Measurements from ENCODE around the gene MAML3.

The MAML3 gene

GRCh38 chr4:140174543-140174942, 20.6 kb upstream of the MAML3 start:
- no peak for TF ChIP-seq EZH2phosphoT487 (IDR thresholded peaks at IDR 0.05; ENCODE audit: low read depth)
- H3K36me3 ChIP-seq (replicated peaks; ENCODE audit: low read depth, low read length) = no peaks in the 10 kb centered on the region
- no peak overlapping the region for H3K27ac ChIP-seq (ENCODE audit: low read length)
- peak overlapping the region; percentile 29 for H3K4me2 ChIP-seq (ENCODE audit: low read length)
- H2AFZ ChIP-seq (ENCODE audit: low read depth, low read length) = no peak overlapping the region
- H3K9ac ChIP-seq (ENCODE audit: low read length) = no peak overlapping the region
- peaks cover 7% of the 10 kb centered on the region for H3K4me1 ChIP-seq (ENCODE audit: low read length)
- no peaks in the 10 kb centered on the region for H3K79me2 ChIP-seq (ENCODE audit: low read length)
- no peak overlapping the region for H3K4me3 ChIP-seq (ENCODE audit: low read length)
- peaks cover 54% of the 10 kb centered on the region for H3K27me3 ChIP-seq (ENCODE audit: low read depth, low read length)
- no peaks in the 10 kb centered on the region for H3K9me3 ChIP-seq (ENCODE audit: insufficient read depth, low read length)
- no peaks in the 10 kb centered on the region for H4K20me1 ChIP-seq (ENCODE audit: insufficient read depth, low read length)

- no peaks in the 10 kb centered on the region for H4K20me1 ChIP-seq (ENCODE audit: insufficient read depth, low read length)
Observed at GRCh38 chr4:140172960-140173359, 19.0 kb upstream of the MAML3 start.

GRCh38 chr4:140170299-140170698, 16.3 kb upstream of the MAML3 start:
- Histone ChIP-seq H3K27ac (ENCODE audit: low read length) (no peak overlapping the region), H3K4me2 (ENCODE audit: low read length) (no peak overlapping the region), H3K4me1 (ENCODE audit: low read length) (peaks cover 7% of the 10 kb centered on the region), H3K36me3 (replicated peaks; ENCODE audit: low read depth, low read length) (no peaks in the 10 kb centered on the region), H4K20me1 (ENCODE audit: insufficient read depth, low read length) (no peaks in the 10 kb centered on the region), H3K79me2 (ENCODE audit: low read length) (no peaks in the 10 kb centered on the region), H3K9ac (ENCODE audit: low read length) (no peak overlapping the region), H3K4me3 (ENCODE audit: low read length) (no peak overlapping the region), H3K27me3 (ENCODE audit: low read depth, low read length) (peaks cover 53% of the 10 kb centered on the region), H3K9me3 (ENCODE audit: insufficient read depth, low read length) (no peaks in the 10 kb centered on the region), H2AFZ (ENCODE audit: low read depth, low read length) (no peak overlapping the region)
- TF ChIP-seq CTCF (IDR thresholded peaks at IDR 0.05; ENCODE audit: low read depth, low read length) = no peak
- TF ChIP-seq EZH2phosphoT487 (IDR thresholded peaks at IDR 0.05; ENCODE audit: low read depth) = no peak

More at GRCh38 chr4:140172960-140173359, 19.0 kb upstream of the MAML3 start:
- Histone ChIP-seq H2AFZ (ENCODE audit: low read depth, low read length) (no peak overlapping the region), H3K79me2 (ENCODE audit: low read length) (no peaks in the 10 kb centered on the region), H3K27me3 (ENCODE audit: low read depth, low read length) (peaks cover 61% of the 10 kb centered on the region), H3K9ac (ENCODE audit: low read length) (no peak overlapping the region), H3K27ac (ENCODE audit: low read length) (no peak overlapping the region), H3K36me3 (replicated peaks; ENCODE audit: low read depth, low read length) (no peaks in the 10 kb centered on the region), H3K4me2 (ENCODE audit: low read length) (no peak overlapping the region), H3K4me3 (ENCODE audit: low read length) (no peak overlapping the region), H3K9me3 (ENCODE audit: insufficient read depth, low read length) (no peaks in the 10 kb centered on the region), H3K4me1 (ENCODE audit: low read length) (peaks cover 7% of the 10 kb centered on the region)
- no peak for TF ChIP-seq EZH2phosphoT487 (IDR thresholded peaks at IDR 0.05; ENCODE audit: low read depth)

GRCh38 chr4:140168936-140169335, 15.0 kb upstream of the MAML3 start:
- no peak overlapping the region for H3K4me3 ChIP-seq (ENCODE audit: low read length)
- H4K20me1 ChIP-seq (ENCODE audit: insufficient read depth, low read length) = no peaks in the 10 kb centered on the region
- no peak overlapping the region for H3K9ac ChIP-seq (ENCODE audit: low read length)
- no peak overlapping the region for H3K27ac ChIP-seq (ENCODE audit: low read length)
- peaks cover 48% of the 10 kb centered on the region for H3K27me3 ChIP-seq (ENCODE audit: low read depth, low read length)
- no peaks in the 10 kb centered on the region for H3K36me3 ChIP-seq (replicated peaks; ENCODE audit: low read depth, low read length)
- H3K4me2 ChIP-seq (ENCODE audit: low read length) = no peak overlapping the region
- TF ChIP-seq EZH2phosphoT487 (IDR thresholded peaks at IDR 0.05; ENCODE audit: low read depth) = no peak
- no peak for TF ChIP-seq CTCF (IDR thresholded peaks at IDR 0.05; ENCODE audit: low read depth, low read length)
- no peaks in the 10 kb centered on the region for H3K79me2 ChIP-seq (ENCODE audit: low read length)
- no peak overlapping the region for H2AFZ ChIP-seq (ENCODE audit: low read depth, low read length)
- H3K9me3 ChIP-seq (ENCODE audit: insufficient read depth, low read length) = no peaks in the 10 kb centered on the region
- H3K4me1 ChIP-seq (ENCODE audit: low read length) = no peaks in the 10 kb centered on the region

GRCh38 chr4:140168474-140168873, 14.5 kb upstream of the MAML3 start:
- TF ChIP-seq CTCF (IDR thresholded peaks at IDR 0.05; ENCODE audit: low read depth, low read length) (no peak), EZH2phosphoT487 (IDR thresholded peaks at IDR 0.05; ENCODE audit: low read depth) (no peak)
- no peak overlapping the region for H3K4me3 ChIP-seq (ENCODE audit: low read length)
- no peaks in the 10 kb centered on the region for H3K9me3 ChIP-seq (ENCODE audit: insufficient read depth, low read length)
- H3K27ac ChIP-seq (ENCODE audit: low read length) = no peak overlapping the region
- no peaks in the 10 kb centered on the region for H4K20me1 ChIP-seq (ENCODE audit: insufficient read depth, low read length)
- no peaks in the 10 kb centered on the region for H3K36me3 ChIP-seq (replicated peaks; ENCODE audit: low read depth, low read length)
- no peaks in the 10 kb centered on the region for H3K4me1 ChIP-seq (ENCODE audit: low read length)
- H3K4me2 ChIP-seq (ENCODE audit: low read length) = no peak overlapping the region
- H3K27me3 ChIP-seq (ENCODE audit: low read depth, low read length) = peaks cover 50% of the 10 kb centered on the region
- no peak overlapping the region for H2AFZ ChIP-seq (ENCODE audit: low read depth, low read length)
- no peaks in the 10 kb centered on the region for H3K79me2 ChIP-seq (ENCODE audit: low read length)
- no peak overlapping the region for H3K9ac ChIP-seq (ENCODE audit: low read length)
